ENCODE results near the gene HDGFL3. TPM values are rescaled to one million over a fixed set of nuclear protein-coding genes. Genes with fewer than 3 reads are reported as not detected.
"Not testable (repeated sequence)": the region's sequence is repeated elsewhere in the genome, so short reads cannot be mapped to it uniquely, and the experiment has no call there.

The HDGFL3 gene
- total RNA-seq, 1 donor from 2014 or later: 26.5 TPM

DNA sequence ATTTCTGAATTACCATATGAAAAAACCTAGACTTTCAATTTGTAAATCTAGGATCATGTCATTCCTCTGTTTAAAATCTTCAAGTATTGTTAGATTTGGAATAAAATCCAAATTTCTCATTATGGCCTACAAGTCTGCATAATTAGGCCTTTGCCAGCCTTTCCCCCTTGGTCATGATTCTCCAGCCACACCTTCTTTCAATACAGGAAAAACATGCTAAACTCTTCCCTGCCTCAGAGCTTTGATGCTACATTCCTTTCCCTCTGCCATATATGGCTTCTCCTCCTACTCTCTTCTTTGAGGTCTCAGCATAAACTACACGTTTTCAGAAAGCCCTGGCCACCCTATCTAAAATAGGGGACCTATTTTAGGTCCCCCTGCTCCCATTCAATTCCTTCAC lies 51.7 kb downstream of the HDGFL3 start:
- Histone ChIP-seq H3K27me3 (ENCODE audit: low read depth) (no peaks in the 10 kb centered on the region), H3K36me3 (peaks cover 12% of the 10 kb centered on the region), H3K4me1 (no peaks in the 10 kb centered on the region), H3K9me3 (no peaks in the 10 kb centered on the region), H3K4me3 (no peak overlapping the region), H3K27ac (no peak overlapping the region)
- DNase-seq (no peak), ATAC-seq (no peak)
- TF ChIP-seq, protein P1, sequence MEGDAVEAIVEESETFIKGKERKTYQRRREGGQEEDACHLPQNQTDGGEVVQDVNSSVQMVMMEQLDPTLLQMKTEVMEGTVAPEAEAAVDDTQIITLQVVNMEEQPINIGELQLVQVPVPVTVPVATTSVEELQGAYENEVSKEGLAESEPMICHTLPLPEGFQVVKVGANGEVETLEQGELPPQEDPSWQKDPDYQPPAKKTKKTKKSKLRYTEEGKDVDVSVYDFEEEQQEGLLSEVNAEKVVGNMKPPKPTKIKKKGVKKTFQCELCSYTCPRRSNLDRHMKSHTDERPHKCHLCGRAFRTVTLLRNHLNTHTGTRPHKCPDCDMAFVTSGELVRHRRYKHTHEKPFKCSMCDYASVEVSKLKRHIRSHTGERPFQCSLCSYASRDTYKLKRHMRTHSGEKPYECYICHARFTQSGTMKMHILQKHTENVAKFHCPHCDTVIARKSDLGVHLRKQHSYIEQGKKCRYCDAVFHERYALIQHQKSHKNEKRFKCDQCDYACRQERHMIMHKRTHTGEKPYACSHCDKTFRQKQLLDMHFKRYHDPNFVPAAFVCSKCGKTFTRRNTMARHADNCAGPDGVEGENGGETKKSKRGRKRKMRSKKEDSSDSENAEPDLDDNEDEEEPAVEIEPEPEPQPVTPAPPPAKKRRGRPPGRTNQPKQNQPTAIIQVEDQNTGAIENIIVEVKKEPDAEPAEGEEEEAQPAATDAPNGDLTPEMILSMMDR (IDR thresholded peaks at IDR 0.05): no peak
- intact Hi-C loops (cut with DNase I): no loop called here

DNA sequence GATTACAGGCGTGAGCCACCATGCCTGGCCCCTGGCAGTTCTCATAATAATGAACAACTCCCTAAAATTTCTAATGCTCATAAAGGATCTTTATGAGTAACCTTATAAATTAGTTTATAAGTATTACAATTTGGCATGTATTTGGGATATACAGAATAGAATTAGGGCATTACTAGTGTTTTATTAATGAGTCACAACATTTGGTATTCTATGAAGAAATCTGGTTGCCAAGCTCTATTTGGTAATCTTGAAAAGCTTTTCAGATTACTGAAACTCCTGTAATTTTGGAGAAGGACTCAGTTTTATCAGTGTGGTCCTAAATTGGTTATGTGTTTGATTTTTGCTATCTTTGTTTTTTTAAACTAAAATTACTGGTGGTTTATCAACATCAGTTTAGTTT lies 54.3 kb downstream of the HDGFL3 start:
- H3K27ac ChIP-seq: no peak overlapping the region
- DNase-seq (no peak), ATAC-seq (no peak)
- H3K36me3 ChIP-seq: peaks cover 37% of the 10 kb centered on the region
- H3K4me3 ChIP-seq: no peak overlapping the region
- no peaks in the 10 kb centered on the region for H3K4me1 ChIP-seq
- intact Hi-C loops (cut with DNase I): no loop called here
- H3K27me3 ChIP-seq (ENCODE audit: low read depth): no peaks in the 10 kb centered on the region
- H3K9me3 ChIP-seq: no peaks in the 10 kb centered on the region
- TF ChIP-seq, protein P1 (IDR thresholded peaks at IDR 0.05): no peak

DNA sequence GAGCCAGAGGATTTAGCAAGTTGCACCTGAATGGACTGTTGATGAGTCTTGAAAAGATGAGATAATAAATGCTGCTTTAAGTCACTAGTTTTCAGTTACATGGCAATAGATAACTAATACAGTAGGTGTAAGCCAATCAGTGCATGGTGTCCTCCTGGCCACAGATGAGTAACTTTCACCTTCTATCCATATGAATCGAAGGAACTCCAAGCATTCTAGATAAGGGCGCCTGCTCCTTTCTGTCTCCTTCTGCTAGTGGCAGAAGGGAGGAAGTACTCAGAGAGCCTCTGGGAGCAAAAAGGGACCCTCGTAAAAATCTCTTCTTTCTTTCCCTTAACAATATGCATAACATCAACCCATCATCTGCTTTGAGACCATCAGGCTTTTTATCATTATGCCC lies 62.9 kb downstream of the HDGFL3 start:
- H3K36me3 ChIP-seq: peaks cover 38% of the 10 kb centered on the region
- no peaks in the 10 kb centered on the region for H3K4me1 ChIP-seq
- ATAC-seq (no peak), DNase-seq (no peak)
- no peaks in the 10 kb centered on the region for H3K27me3 ChIP-seq (ENCODE audit: low read depth)
- no peak overlapping the region for H3K4me3 ChIP-seq
- H3K27ac ChIP-seq: no peak overlapping the region
- no peaks in the 10 kb centered on the region for H3K9me3 ChIP-seq
- intact Hi-C loops (cut with DNase I): no loop called here
- TF ChIP-seq, protein P1 (IDR thresholded peaks at IDR 0.05): no peak

DNA sequence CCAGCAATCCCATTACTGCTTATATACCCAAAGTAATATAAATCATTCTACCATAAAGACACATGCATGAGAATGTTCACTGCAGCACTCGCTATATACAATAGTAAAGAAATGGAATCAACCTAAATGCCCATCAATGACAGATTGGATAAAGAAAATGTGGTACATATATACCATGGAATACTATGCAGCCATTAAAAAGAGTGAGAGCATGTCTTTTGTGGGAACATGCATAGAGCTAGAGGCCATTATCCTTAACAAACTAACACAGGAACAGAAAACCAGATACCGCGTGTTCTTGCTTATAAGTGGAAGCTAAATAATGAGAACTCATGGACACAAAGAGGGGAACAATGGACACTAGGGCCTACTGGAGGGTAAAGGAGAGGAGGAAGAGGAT lies 65.5 kb downstream of the HDGFL3 start:
- intact Hi-C loops (cut with DNase I); H3K4me1 ChIP-seq; DNase-seq; ATAC-seq; H3K27ac ChIP-seq; H3K9me3 ChIP-seq; H3K27me3 ChIP-seq (ENCODE audit: low read depth); H3K4me3 ChIP-seq: not testable (repeated sequence)
- peaks cover 35% of the 10 kb centered on the region for H3K36me3 ChIP-seq

DNA sequence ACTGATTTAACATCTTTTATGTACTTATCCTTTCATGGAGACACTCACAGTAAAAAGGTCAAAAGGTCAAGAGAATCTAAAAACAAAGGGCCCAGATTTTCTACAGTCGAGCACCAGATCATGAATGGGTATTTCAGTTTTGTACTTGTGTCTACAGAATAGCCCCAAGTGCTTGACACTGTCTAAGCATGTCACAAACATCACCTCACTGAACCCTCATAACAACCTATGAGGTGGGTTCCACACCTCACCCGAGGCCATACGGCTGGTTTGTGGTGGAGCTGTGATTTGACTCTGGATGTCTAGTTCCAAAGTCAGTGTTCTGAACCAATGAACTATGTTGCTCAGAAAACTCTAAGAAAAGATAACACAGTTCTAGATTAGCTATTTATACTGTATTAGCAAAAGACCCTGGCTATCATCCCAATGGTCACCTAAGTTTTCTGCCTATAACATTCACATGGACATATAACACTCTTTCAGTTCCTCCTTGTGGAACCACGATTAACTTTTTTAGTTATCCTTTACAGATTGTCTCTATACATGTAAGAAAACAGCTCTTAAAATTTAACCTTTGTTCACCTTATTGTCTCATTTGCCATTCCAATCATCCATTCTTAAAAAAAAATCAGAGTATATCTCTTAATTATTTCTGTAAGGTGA lies 74.6 kb downstream of the HDGFL3 start:
- Histone ChIP-seq H3K36me3 (peaks cover 70% of the 10 kb centered on the region), H3K27me3 (ENCODE audit: low read depth) (no peaks in the 10 kb centered on the region), H3K4me3 (no peak overlapping the region), H3K27ac (no peak overlapping the region), H3K4me1 (no peaks in the 10 kb centered on the region), H3K9me3 (no peaks in the 10 kb centered on the region)
- no peak for DNase-seq
- TF ChIP-seq, protein P1 (IDR thresholded peaks at IDR 0.05): no peak
- intact Hi-C loops (cut with DNase I): no loop called here
- ATAC-seq: no peak

DNA sequence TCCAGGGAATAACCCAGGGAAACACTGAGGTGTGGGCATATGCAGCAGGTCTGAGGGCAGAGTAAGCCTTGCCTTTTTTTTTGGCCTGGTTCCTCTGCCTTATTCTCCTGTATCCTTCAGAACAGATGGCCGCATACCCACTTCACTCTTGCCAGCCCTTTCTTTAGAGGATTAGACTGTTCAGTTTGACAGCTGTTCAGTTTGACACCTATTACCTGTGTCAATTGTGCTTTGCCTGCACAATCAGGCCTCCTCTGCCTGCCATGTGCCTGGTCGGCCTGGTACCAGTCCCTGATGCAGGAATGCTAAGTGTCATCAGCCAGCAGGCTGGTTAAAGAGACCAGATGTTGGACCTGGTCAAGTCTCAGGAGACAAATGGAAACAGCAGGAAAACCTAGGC lies 77.8 kb downstream of the HDGFL3 start:
- Histone ChIP-seq H3K4me1 (no peaks in the 10 kb centered on the region), H3K27me3 (ENCODE audit: low read depth) (no peaks in the 10 kb centered on the region), H3K4me3 (no peak overlapping the region), H3K9me3 (no peaks in the 10 kb centered on the region), H3K27ac (no peak overlapping the region), H3K36me3 (peaks cover 61% of the 10 kb centered on the region)
- no peak for DNase-seq
- ATAC-seq: no peak
- intact Hi-C loops (cut with DNase I): no loop called here
- TF ChIP-seq, protein P1 (IDR thresholded peaks at IDR 0.05): no peak
